CD4-positive, CD25-positive, alpha-beta regulatory T cell (primary cell): ENCODE results near the gene OTUD4. TPM values are rescaled to one million over a fixed set of nuclear protein-coding genes. Genes with fewer than 3 reads are reported as not detected.
"Not testable (repeated sequence)": the region's sequence is repeated elsewhere in the genome, so short reads cannot be mapped to it uniquely, and the experiment has no call there.

Experiments
- ATAC-seq, 2 donors: fragments of 150-1000 bp; cut with Tn5 transposase; one replicate each; pipeline ENCODE4 v1.10.0; 2021; ENCODE audit warnings: low read depth in 2 of 2, moderate number of reproducible peaks in 2 of 2, moderate library complexity in 1 of 2
- DNase-seq, 3 donors: peaks; one replicate each; pipeline versions ENCODE4 v3.0.0 to v3.0.0-alpha.2; 2012 to 2022; ENCODE audit warnings: mixed read lengths in 1 of 3
- H3K27ac ChIP-seq: one replicate; pipeline ENCODE4 v1.7.0; 2013; ENCODE audit warnings: mild to moderate bottlenecking, low read length; ENCODE audit not compliant: insufficient read depth, poor library complexity, severe bottlenecking
- H3K27me3 ChIP-seq: one replicate; pipeline ENCODE4 v1.7.0; 2013; ENCODE audit warnings: low read length; ENCODE audit not compliant: control insufficient read depth, insufficient read depth
- H3K36me3 ChIP-seq: one replicate; pipeline ENCODE4 v1.7.0; 2013; ENCODE audit warnings: mild to moderate bottlenecking, low read length, moderate library complexity; ENCODE audit not compliant: control insufficient read depth, insufficient read depth
- H3K4me1 ChIP-seq: 2 replicates; pipeline ENCODE4 v1.7.0; 2013; ENCODE audit warnings: mild to moderate bottlenecking, low read length; ENCODE audit not compliant: insufficient read depth, control insufficient read depth, poor library complexity, severe bottlenecking
- H3K4me3 ChIP-seq: one replicate; pipeline ENCODE4 v1.7.0; 2013; ENCODE audit warnings: low read depth, mild to moderate bottlenecking, low read length, moderate library complexity
- H3K9me3 ChIP-seq, 2 experiments: 1 replicate in 1 of 2; 2 replicates in 1 of 2; pipeline ENCODE4 v1.7.0; 2013; ENCODE audit warnings: low read length in 2 of 2, mild to moderate bottlenecking in 1 of 2, moderate library complexity in 1 of 2; ENCODE audit not compliant: control insufficient read depth in 2 of 2
- H3K27ac Mint-ChIP-seq, 3 donors: one replicate each; pipeline ENCODE4 v1.8.0; 2020 to 2022; ENCODE audit warnings: mild to moderate bottlenecking in 3 of 3, mixed read lengths in 3 of 3, moderate library complexity in 2 of 3
- H3K27me3 Mint-ChIP-seq: one replicate; pipeline ENCODE4 v1.8.0; 2022; ENCODE audit warnings: mild to moderate bottlenecking, mixed read lengths
- H3K36me3 Mint-ChIP-seq: one replicate; pipeline ENCODE4 v1.8.0; 2020; ENCODE audit warnings: mixed read lengths
- H3K4me1 Mint-ChIP-seq, 4 donors: one replicate each; pipeline ENCODE4 v1.8.0; 2020 to 2022; ENCODE audit warnings: mixed read lengths in 4 of 4, mild to moderate bottlenecking in 1 of 4
- H3K4me3 Mint-ChIP-seq, 4 donors: one replicate each; pipeline ENCODE4 v1.8.0; 2020 to 2022; ENCODE audit warnings: mild to moderate bottlenecking in 4 of 4, mixed read lengths in 4 of 4, moderate library complexity in 3 of 4
- H3K9me3 Mint-ChIP-seq, 7 donors: one replicate each; pipeline ENCODE4 v1.8.0; 2020 to 2022; ENCODE audit warnings: mixed read lengths in 7 of 7, mild to moderate bottlenecking in 3 of 7, moderate library complexity in 2 of 7
- polyA plus RNA-seq, 4 donors: library from polyadenylated mRNA; unstranded; fragments of 300-500 nt; fragmentation: Illumina TruSeq; gene quantifications; one replicate each; pipeline ENCODE4 v1.2.3, GENCODE V29; 2021
- total RNA-seq: library from RNA; stranded (reverse); gene quantifications from one replicate; pipeline ENCODE4 v1.2.3, GENCODE V29; 2022

Gene OTUD4
- total RNA-seq, result 74.9 TPM
- polyA plus RNA-seq, result 10 to 100 TPM; 10.6 to 13.1 (median 12.6) TPM

GRCh38 chr4:145180298-145181090 lies at the start of gene OTUD4:
OTUD4 (minus strand) TSS chr4:145180589; CDS start chr4:145179973, 616 bp downstream.
- peak; percentile 85 to 91 for ATAC-seq
- Histone ChIP-seq H3K27ac (peak within 1 kb of the TSS; percentile 95), H3K4me3 (peak within 1 kb of the TSS; percentile 98), H3K36me3 (no peaks in the 10 kb centered on the region), H3K27me3 (no peaks in the 10 kb centered on the region), H3K4me1 (peaks cover 35% of the 10 kb centered on the region), H3K9me3 (no peaks in the 10 kb centered on the region)
- H3K27me3 Mint-ChIP-seq, result no peaks in the 10 kb centered on the region
- peak; percentile 93 to 98 (median 96) for DNase-seq
- no peaks in the 10 kb centered on the region for H3K36me3 Mint-ChIP-seq
- H3K4me1 Mint-ChIP-seq, result peaks cover 20 to 41% (median 27%) of the 10 kb centered on the region in 4 donors
- H3K9me3 Mint-ChIP-seq, result no peaks in the 10 kb centered on the region
- peak within 1 kb of the TSS; percentile 92 to 96 (median 94) for H3K27ac Mint-ChIP-seq
- peak within 1 kb of the TSS; percentile 93 to 99 (median 96) for H3K4me3 Mint-ChIP-seq

GRCh38 chr4:145223228-145223627 lies 42.8 kb upstream of the OTUD4 start:
- H3K4me1 Mint-ChIP-seq, DNase-seq, ATAC-seq, H3K4me3 Mint-ChIP-seq, H3K4me1 ChIP-seq, H3K36me3 ChIP-seq, H3K27ac Mint-ChIP-seq, H3K27ac ChIP-seq, H3K36me3 Mint-ChIP-seq, H3K4me3 ChIP-seq, H3K9me3 ChIP-seq, H3K9me3 Mint-ChIP-seq: not testable (repeated sequence)
- H3K27me3 ChIP-seq, result peaks cover 12% of the 10 kb centered on the region
- H3K27me3 Mint-ChIP-seq, result peaks cover 19% of the 10 kb centered on the region

- H3K9me3 Mint-ChIP-seq, H3K9me3 ChIP-seq, H3K36me3 ChIP-seq, H3K4me3 ChIP-seq, H3K4me3 Mint-ChIP-seq, ATAC-seq, H3K27ac ChIP-seq, H3K4me1 Mint-ChIP-seq, H3K36me3 Mint-ChIP-seq, DNase-seq, H3K27ac Mint-ChIP-seq, H3K4me1 ChIP-seq: not testable (repeated sequence)
- H3K27me3 Mint-ChIP-seq, result peaks cover 29% of the 10 kb centered on the region
- H3K27me3 ChIP-seq, result peaks cover 12% of the 10 kb centered on the region
Measured at GRCh38 chr4:145221529-145221928, 41.1 kb upstream of the OTUD4 start.

GRCh38 chr4:145219090-145219489 lies 38.7 kb upstream of the OTUD4 start:
- H3K4me1 ChIP-seq, result no peaks in the 10 kb centered on the region
- no peaks in the 10 kb centered on the region for H3K4me1 Mint-ChIP-seq
- no peak overlapping the region for H3K4me3 Mint-ChIP-seq
- H3K36me3 Mint-ChIP-seq, result no peaks in the 10 kb centered on the region
- H3K36me3 ChIP-seq, result no peaks in the 10 kb centered on the region
- ATAC-seq (no peak), DNase-seq (no peak)
- H3K27ac Mint-ChIP-seq, result no peak overlapping the region
- peaks cover 15% of the 10 kb centered on the region for H3K27me3 ChIP-seq
- H3K9me3 Mint-ChIP-seq, result peaks cover 0 to 3% (median 0%) of the 10 kb centered on the region in 7 donors
- no peak overlapping the region for H3K27ac ChIP-seq
- H3K9me3 ChIP-seq, result no peaks in the 10 kb centered on the region
- H3K27me3 Mint-ChIP-seq, result peaks cover 29% of the 10 kb centered on the region
- no peak overlapping the region for H3K4me3 ChIP-seq

GRCh38 chr4:145218251-145218650 lies 37.9 kb upstream of the OTUD4 start:
- DNase-seq, result no peak
- no peak overlapping the region for H3K27ac ChIP-seq
- peaks cover 15% of the 10 kb centered on the region for H3K27me3 ChIP-seq
- Mint-ChIP-seq H3K4me1 (no peaks in the 10 kb centered on the region), H3K4me3 (no peak overlapping the region), H3K36me3 (no peaks in the 10 kb centered on the region), H3K9me3 (peaks cover 0 to 3% (median 0%) of the 10 kb centered on the region in 7 donors), H3K27ac (no peak overlapping the region), H3K27me3 (peaks cover 29% of the 10 kb centered on the region)
- no peaks in the 10 kb centered on the region for H3K4me1 ChIP-seq
- ATAC-seq, result no peak
- H3K4me3 ChIP-seq, result no peak overlapping the region
- H3K9me3 ChIP-seq, result no peaks in the 10 kb centered on the region
- H3K36me3 ChIP-seq, result no peaks in the 10 kb centered on the region

- Histone ChIP-seq H3K4me1 (no peaks in the 10 kb centered on the region), H3K27ac (no peak overlapping the region), H3K27me3 (peaks cover 15% of the 10 kb centered on the region), H3K4me3 (no peak overlapping the region), H3K9me3 (no peaks in the 10 kb centered on the region), H3K36me3 (no peaks in the 10 kb centered on the region)
- Mint-ChIP-seq H3K9me3 (peaks cover 0 to 3% (median 0%) of the 10 kb centered on the region in 7 donors), H3K27ac (no peak overlapping the region), H3K36me3 (no peaks in the 10 kb centered on the region), H3K4me1 (no peaks in the 10 kb centered on the region), H3K27me3 (peaks cover 29% of the 10 kb centered on the region), H3K4me3 (no peak overlapping the region)
- no peak for DNase-seq
- ATAC-seq, result no peak
Measured at GRCh38 chr4:145217349-145217748, 37.0 kb upstream of the OTUD4 start.

GRCh38 chr4:145216535-145216934 lies 36.1 kb upstream of the OTUD4 start:
- no peak overlapping the region for H3K27ac Mint-ChIP-seq
- H3K4me1 Mint-ChIP-seq, result no peaks in the 10 kb centered on the region
- peaks cover 28% of the 10 kb centered on the region for H3K27me3 Mint-ChIP-seq
- no peaks in the 10 kb centered on the region for H3K36me3 Mint-ChIP-seq
- Histone ChIP-seq H3K4me1 (no peaks in the 10 kb centered on the region), H3K27me3 (peaks cover 15% of the 10 kb centered on the region), H3K27ac (no peak overlapping the region), H3K36me3 (no peaks in the 10 kb centered on the region), H3K9me3 (no peaks in the 10 kb centered on the region), H3K4me3 (no peak overlapping the region)
- DNase-seq, result peak in 1 of 3 donors; percentile 24
- H3K9me3 Mint-ChIP-seq, result no peaks in the 10 kb centered on the region
- no peak for ATAC-seq
- H3K4me3 Mint-ChIP-seq, result no peak overlapping the region

GRCh38 chr4:145213245-145213644 lies 32.9 kb upstream of the OTUD4 start:
- Mint-ChIP-seq H3K36me3 (no peaks in the 10 kb centered on the region), H3K27ac (no peak overlapping the region), H3K27me3 (peaks cover 14% of the 10 kb centered on the region), H3K4me3 (no peak overlapping the region), H3K4me1 (no peaks in the 10 kb centered on the region), H3K9me3 (no peaks in the 10 kb centered on the region)
- no peaks in the 10 kb centered on the region for H3K36me3 ChIP-seq
- DNase-seq (no peak), ATAC-seq (no peak)
- no peaks in the 10 kb centered on the region for H3K9me3 ChIP-seq
- H3K27me3 ChIP-seq, result peaks cover 3% of the 10 kb centered on the region
- no peaks in the 10 kb centered on the region for H3K4me1 ChIP-seq
- H3K27ac ChIP-seq, result no peak overlapping the region
- no peak overlapping the region for H3K4me3 ChIP-seq
